H1 (cell line): ENCODE data around the gene MARK1. TPM values are rescaled to one million over a fixed set of nuclear protein-coding genes. Genes with fewer than 3 reads are reported as not detected.

ENCODE experiments used
- CTCF ChIA-PET: fragments of 300-600 bp; sonication (Branson Sonifier 250); formaldehyde crosslinking; loops from one replicate; lab custom pipeline; 2021; ENCODE audit not compliant: partially characterized antibody; lab: Charles Lee
- POLR2A ChIA-PET: fragments of 300-600 bp; sonication (Branson Sonifier 250); formaldehyde crosslinking; loops from one replicate; lab custom pipeline; 2021; ENCODE audit warnings: inconsistent platforms; ENCODE audit not compliant: partially characterized antibody; lab: Charles Lee
- DNase-seq, 2 experiments: peaks; one replicate each; pipeline versions ENCODE4 v3.0.0 to v3.0.0-alpha.2; 2010 to 2022; ENCODE audit warnings: low spot score in 2 of 2, low read depth in 1 of 2, mixed read lengths in 1 of 2
- FAIRE-seq: peaks from 2 replicates; lab custom pipeline; 2011; peaks lifted over from hg19 to GRCh38; lab: Jason Lieb, UNC
- H2AFZ ChIP-seq: 2 replicates; pipeline ENCODE4 v1.8.1; 2012; ENCODE audit warnings: low read length, inconsistent platforms
- H2AK5ac ChIP-seq: 2 replicates; pipeline ENCODE4 v1.6.1; 2013; ENCODE audit warnings: low read depth, low read length
- H2BK120ac ChIP-seq: replicated peaks from 2 replicates; pipeline ENCODE3; 2013; ENCODE audit warnings: low read depth, low read length, inconsistent platforms
- H2BK12ac ChIP-seq: 2 replicates; pipeline ENCODE4 v1.6.1; 2013; ENCODE audit warnings: low read depth, low read length
- H2BK15ac ChIP-seq: 2 replicates; pipeline ENCODE4 v1.6.1; 2013; ENCODE audit warnings: low read length
- H2BK20ac ChIP-seq: 2 replicates; pipeline ENCODE4 v1.6.1; 2013; ENCODE audit warnings: low read length
- H2BK5ac ChIP-seq: 2 replicates; pipeline ENCODE4 v1.6.1; 2013; ENCODE audit warnings: low read depth, low read length
- H3K14ac ChIP-seq: 2 replicates; pipeline ENCODE4 v1.6.1; 2013; ENCODE audit warnings: inconsistent platforms; ENCODE audit not compliant: insufficient read length
- H3K18ac ChIP-seq: 2 replicates; pipeline ENCODE4 v1.6.1; 2013; ENCODE audit warnings: low read length; ENCODE audit errors: extremely low read depth
- H3K23ac ChIP-seq: 2 replicates; pipeline ENCODE4 v1.6.1; 2013; ENCODE audit warnings: inconsistent platforms; ENCODE audit not compliant: insufficient read length
- H3K23me2 ChIP-seq: 2 replicates; pipeline ENCODE4 v1.6.1; 2013; ENCODE audit warnings: low read depth, low read length
- H3K27ac ChIP-seq: 2 replicates; pipeline ENCODE4 v1.6.1; 2011; ENCODE audit warnings: low read depth, low read length, inconsistent platforms
- H3K27me3 ChIP-seq, 4 experiments: replicated peaks in 1 of 4; 1 replicate in 1 of 4; 2 replicates in 3 of 4; pipeline versions ENCODE4 v1.6.1 to v1.8.1; 2011 to 2013; ENCODE audit warnings: low read length in 3 of 4, mild to moderate bottlenecking in 3 of 4, inconsistent platforms in 2 of 4, mixed read lengths in 2 of 4, moderate library complexity in 1 of 4; ENCODE audit not compliant: control insufficient read depth in 3 of 4, insufficient read depth in 3 of 4; ENCODE audit errors: extremely low read depth in 1 of 4
- H3K36me3 ChIP-seq, 4 experiments: 2 replicates each; pipeline versions ENCODE4 v1.6.1 to v1.8.1; 2011 to 2013; ENCODE audit warnings: mild to moderate bottlenecking in 4 of 4, low read length in 3 of 4, moderate library complexity in 2 of 4, control low read depth in 1 of 4, inconsistent platforms in 1 of 4; ENCODE audit not compliant: insufficient read depth in 4 of 4, control insufficient read depth in 2 of 4
- H3K4ac ChIP-seq: replicated peaks from 2 replicates; pipeline ENCODE3; 2013; ENCODE audit warnings: low read length, low read depth, mixed read lengths, inconsistent platforms; ENCODE audit not compliant: insufficient read length
- H3K4me1 ChIP-seq, 4 experiments: replicated peaks in 1 of 4; 1 replicate in 1 of 4; 2 replicates in 3 of 4; pipeline versions ENCODE4 v1.6.1 to v1.8.1; 2011 to 2013; ENCODE audit warnings: low read length in 3 of 4, inconsistent platforms in 2 of 4, mixed read lengths in 1 of 4; ENCODE audit not compliant: insufficient read depth in 4 of 4, control insufficient read depth in 3 of 4
- H3K4me2 ChIP-seq, 2 experiments: 2 replicates each; pipeline versions ENCODE4 v1.6.1 to v1.8.1; 2011 to 2013; ENCODE audit warnings: low read depth in 2 of 2, low read length in 2 of 2, control low read depth in 1 of 2, inconsistent platforms in 1 of 2, mild to moderate bottlenecking in 1 of 2; ENCODE audit not compliant: insufficient read depth in 1 of 2
- H3K4me3 ChIP-seq, 4 experiments: fragments of 200-600, 300-600 bp in 1 of 4; sonication (generic), shearing (Covaris generic), sonication (Bioruptor Twin) in 1 of 4; 2 replicates each; pipeline versions ENCODE4 v1.5.1 to v1.8.1; 2011 to 2016; ENCODE audit warnings: low read length in 4 of 4, low read depth in 3 of 4, control low read depth in 2 of 4, inconsistent platforms in 2 of 4, mild to moderate bottlenecking in 2 of 4, mixed read lengths in 1 of 4, moderate library complexity in 1 of 4; ENCODE audit not compliant: insufficient read depth in 2 of 4; ENCODE audit errors: extremely low read depth in 1 of 4
- H3K56ac ChIP-seq: replicated peaks from 2 replicates; pipeline ENCODE3; 2013; ENCODE audit warnings: low read depth, mild to moderate bottlenecking, mixed read lengths, low read length, inconsistent platforms; ENCODE audit not compliant: insufficient read length
- H3K79me1 ChIP-seq: 2 replicates; pipeline ENCODE4 v1.6.1; 2013; ENCODE audit warnings: low read depth, low read length, control low read depth
- H3K79me2 ChIP-seq, 2 experiments: 2 replicates each; pipeline versions ENCODE4 v1.6.1 to v1.8.1; 2012 to 2013; ENCODE audit warnings: low read length in 2 of 2, mild to moderate bottlenecking in 2 of 2, inconsistent platforms in 1 of 2; ENCODE audit not compliant: insufficient read depth in 2 of 2, control insufficient read depth in 1 of 2
- H3K9ac ChIP-seq, 4 experiments: replicated peaks in 1 of 4; 1 replicate in 1 of 4; 2 replicates in 3 of 4; pipeline versions ENCODE4 v1.6.1 to v1.8.1; 2011 to 2013; ENCODE audit warnings: low read depth in 3 of 4, low read length in 3 of 4, control low read depth in 2 of 4, mild to moderate bottlenecking in 2 of 4, moderate library complexity in 2 of 4, inconsistent platforms in 1 of 4; ENCODE audit errors: extremely low read depth in 1 of 4
- H3K9me3 ChIP-seq, 2 experiments: 2 replicates each; pipeline versions ENCODE4 v1.6.1 to v1.8.1; 2012 to 2013; ENCODE audit warnings: mild to moderate bottlenecking in 2 of 2, moderate library complexity in 2 of 2, control low read depth in 1 of 2, inconsistent platforms in 1 of 2, low read depth in 1 of 2, low read length in 1 of 2, mixed read lengths in 1 of 2; ENCODE audit not compliant: insufficient read depth in 2 of 2
- H4K20me1 ChIP-seq, 2 experiments: replicated peaks in 1 of 2; 2 replicates each; pipeline versions ENCODE3 to v1.8.1; 2011 to 2013; ENCODE audit warnings: inconsistent platforms in 2 of 2, low read length in 2 of 2, mild to moderate bottlenecking in 1 of 2; ENCODE audit not compliant: insufficient read depth in 2 of 2, control insufficient read depth in 1 of 2
- H4K5ac ChIP-seq: 2 replicates; pipeline ENCODE4 v1.6.1; 2013; ENCODE audit warnings: low read length, low read depth, mixed read lengths, inconsistent platforms; ENCODE audit not compliant: insufficient read length
- H4K8ac ChIP-seq: 2 replicates; pipeline ENCODE4 v1.8.0; 2013; ENCODE audit warnings: mild to moderate bottlenecking, moderate library complexity, low read length, inconsistent platforms; ENCODE audit not compliant: insufficient read depth; ENCODE audit errors: extremely low read depth
- H4K91ac ChIP-seq: replicated peaks from 2 replicates; pipeline ENCODE3; 2013; ENCODE audit warnings: low read length, mixed read lengths, inconsistent platforms; ENCODE audit not compliant: insufficient read length
- BACH1 ChIP-seq: IDR thresholded peaks from 2 replicates; pipeline ENCODE4 v1.6.1; 2012; ENCODE audit warnings: low read length, improper control_type of control experiment
- CTBP2 ChIP-seq: IDR thresholded peaks from 2 replicates; pipeline ENCODE4 v1.7.0; 2011; ENCODE audit warnings: borderline replicate concordance, mild to moderate bottlenecking, moderate library complexity, mixed read lengths, low read length; ENCODE audit not compliant: insufficient read depth, insufficient read length
- EGR1 ChIP-seq: IDR thresholded peaks from 2 replicates; pipeline ENCODE4 v1.6.1; 2011; ENCODE audit warnings: low read depth, low read length, borderline replicate concordance
- EZH2 ChIP-seq: fragments of 200-600 bp; sonication (generic); IDR thresholded peaks from 2 replicates; pipeline ENCODE4 v1.7.1; 2012; ENCODE audit warnings: low read depth, mild to moderate bottlenecking, moderate library complexity, low read length, inconsistent platforms; ENCODE audit not compliant: severe bottlenecking
- KDM4A ChIP-seq: IDR thresholded peaks from one replicate; pipeline ENCODE4 v1.7.1; 2012; ENCODE audit warnings: low read depth, mild to moderate bottlenecking, moderate library complexity, low read length, inconsistent platforms; ENCODE audit not compliant: severe bottlenecking
- MAFK ChIP-seq: IDR thresholded peaks from 2 replicates; pipeline ENCODE4 v1.6.1; 2012; ENCODE audit warnings: low read depth, mild to moderate bottlenecking, improper control_type of control experiment, low read length
- NRF1 ChIP-seq: IDR thresholded peaks from 2 replicates; pipeline ENCODE4 v1.6.1; 2011; ENCODE audit warnings: mild to moderate bottlenecking, low read depth, low read length, improper control_type of control experiment
- POU5F1 ChIP-seq: IDR thresholded peaks from 2 replicates; pipeline ENCODE4 v1.6.1; 2011; ENCODE audit warnings: low read depth, mild to moderate bottlenecking, low read length, moderate library complexity
- SAP30 ChIP-seq: fragments of 300-600 bp; sonication (generic); IDR thresholded peaks from 2 replicates; pipeline ENCODE4 v1.7.1; 2012; ENCODE audit warnings: low read length, moderate library complexity, mild to moderate bottlenecking, inconsistent platforms; ENCODE audit not compliant: insufficient read depth, insufficient replicate concordance
- SIN3A ChIP-seq, 2 experiments: IDR thresholded peaks in 1 of 2; conservative IDR thresholded peaks in 1 of 2; 2 replicates each; pipeline ENCODE4 v1.6.1; 2011 to 2012; ENCODE audit warnings: low read length in 2 of 2, improper control_type of control experiment in 1 of 2, low read depth in 1 of 2, mild to moderate bottlenecking in 1 of 2
- SIRT6 ChIP-seq: IDR thresholded peaks from one replicate; pipeline ENCODE4 v1.7.1; 2012; ENCODE audit warnings: low read length, inconsistent platforms
- SP1 ChIP-seq: IDR thresholded peaks from 2 replicates; pipeline ENCODE4 v1.6.1; 2011; ENCODE audit warnings: low read depth, low read length
- SP4 ChIP-seq: IDR thresholded peaks from 2 replicates; pipeline ENCODE4 v1.6.1; 2012; ENCODE audit warnings: low read length, inconsistent platforms
- TEAD4 ChIP-seq: IDR thresholded peaks from 2 replicates; pipeline ENCODE4 v1.6.1; 2012; ENCODE audit warnings: low read depth, low read length, inconsistent platforms, mixed read lengths
- WGBS, 2 experiments: shearing (Covaris generic) in 1 of 2; methylation state at CpG; one replicate each; pipeline versions ENCODE4 v1.1.6 to v1.1.7; 2013 to 2015; ENCODE audit warnings: low lambda C conversion rate in 2 of 2, mixed read lengths in 2 of 2, inconsistent platforms in 1 of 2, low coverage in 1 of 2, missing lambda C conversion rate in 1 of 2; ENCODE audit not compliant: insufficient replicate concordance in 2 of 2, insufficient coverage in 1 of 2, insufficient read length in 1 of 2; ENCODE audit errors: extremely low coverage in 1 of 2, missing lambda C conversion rate in 1 of 2; 5-methylcytosine and 5-hydroxymethylcytosine counted together
- polyA plus RNA-seq, 7 experiments: library from polyadenylated mRNA; depleted of rRNA in 3 of 7; stranded (reverse) in 5 of 7; unstranded in 2 of 7; fragments of >200 nt in 5 of 7; fragments of 200-250 nt in 2 of 7; gene quantifications; 1 replicate in 5 of 7; 2 replicates in 1 of 7; 4 replicates in 1 of 7; pipeline versions ENCODE4 v1.2.1 to v1.2.3, GENCODE V29; 2011 to 2013; ENCODE audit warnings: missing spikeins in 2 of 7, mixed read lengths in 2 of 7
- total RNA-seq: library from RNA; stranded (reverse); fragmentation: NEBNext Ultra II Directional; extraction: Animal tissue kit (Norgen Biotek cat#: 25700); gene quantifications from 2 replicates; pipeline ENCODE4 v1.2.1, GENCODE V29; 2021

Gene MARK1
- total and polyA plus RNA-seq, 2 of the 8 experiments (the other 6 are each of a cell fraction or from before 2014, with no cell fraction given): 5.5 to 20.5 TPM

GRCh38 chr1:220700556-220701179 is 172.7 kb downstream of the MARK1 start:
- H3K4me3 ChIP-seq: no peak overlapping the region
- H3K79me2 ChIP-seq: no peaks in the 10 kb centered on the region
- H3K79me1 ChIP-seq: no peaks in the 10 kb centered on the region
- no peaks in the 10 kb centered on the region for H3K27me3 ChIP-seq
- H4K91ac ChIP-seq: no peak overlapping the region
- no peak overlapping the region for H3K18ac ChIP-seq
- no peak overlapping the region for H3K56ac ChIP-seq
- no peaks in the 10 kb centered on the region for H3K9me3 ChIP-seq
- H3K9ac ChIP-seq: no peak overlapping the region
- no peaks in the 10 kb centered on the region for H3K23me2 ChIP-seq
- H3K4me2 ChIP-seq: no peak overlapping the region
- no peak overlapping the region for H2BK12ac ChIP-seq
- POLR2A ChIA-PET: interaction anchor here (1.4 kb wide), 1 partner anchor 86 kb away, joined by 3 read pairs; the partner anchor contains the start of gene MTARC1
- H3K36me3 ChIP-seq: no peaks in the 10 kb centered on the region
- DNase-seq (no peak), FAIRE-seq (peak; percentile 24)
- no peak overlapping the region for H2BK20ac ChIP-seq
- H2BK5ac ChIP-seq: no peak overlapping the region
- H4K5ac ChIP-seq: no peak overlapping the region
- H3K4me1 ChIP-seq: peaks cover 0 to 8% (median 3%) of the 10 kb centered on the region in 4 experiments; a peak in 4 of 7 replicates
- H4K8ac ChIP-seq: no peak overlapping the region
- no peak overlapping the region for H3K14ac ChIP-seq
- H3K4ac ChIP-seq: no peak overlapping the region
- WGBS, 2 experiments: 79% methylated on average over 2 of the region's 2 CpGs; no CpG with 5 or more reads in 1 of the 2 experiments
- no peak overlapping the region for H2AK5ac ChIP-seq
- H3K27ac ChIP-seq: no peak overlapping the region
- no peak overlapping the region for H2BK15ac ChIP-seq
- no peak overlapping the region for H2BK120ac ChIP-seq
- CTCF ChIA-PET: interaction anchor here (0.7 to 4.7 kb wide), 5 partner anchors 10 to 405 kb away, joined by 3 to 26 read pairs (median 7); no protein-coding TSS in a partner anchor
- no peak overlapping the region for H3K23ac ChIP-seq
- no peaks in the 10 kb centered on the region for H4K20me1 ChIP-seq
- H2AFZ ChIP-seq: no peak overlapping the region
- TF ChIP-seq SIN3A (conservative IDR thresholded peaks at IDR 0.05 in 1 of 2, IDR thresholded peaks at IDR 0.05 in 1 of 2; ENCODE audit: low read depth in 1 of 2, low read length in 2 of 2) (no peak), SP4 (no peak), BACH1 (no peak), KDM4A (no peak), SIRT6 (no peak), SAP30 (no peak), CTBP2 (no peak), SP1 (no peak), EGR1 (no peak), EZH2 (no peak), NRF1 (no peak), MAFK (no peak), POU5F1 (no peak), TEAD4 (no peak)
